ENCODE data around the gene NDFIP1.

- TF ChIP-seq CTCF (conservative IDR thresholded peaks at IDR 0.05; ENCODE audit: low read depth, low read length) (no peak), EZH2 (IDR thresholded peaks at IDR 0.05; ENCODE audit: borderline replicate concordance, low read depth, low read length, poor library complexity, severe bottlenecking) (no peak)
Measured at GRCh38 chr5:142095651-142096330, 12.8 kb upstream of the NDFIP1 start.
